NCI-H2107 (cell line): ENCODE measurements around the gene PSMG1.
"Not testable (repeated sequence)": the region's sequence is repeated elsewhere in the genome, so short reads cannot be mapped to it uniquely, and the experiment has no call there.

Experiments used
- DNase-seq: peaks from one replicate; lab custom pipeline; 2025; lab: John Stamatoyannopoulos, UW

PSMG1 gene

GRCh38 chr21:39188521-39189139 lies 5.4 kb upstream of the PSMG1 start:
- peak; percentile 12 for DNase-seq

GRCh38 chr21:39187141-39187540 lies 3.9 kb upstream of the PSMG1 start:
- DNase-seq = no peak

GRCh38 chr21:39186676-39187075 lies 3.4 kb upstream of the PSMG1 start:
- DNase-seq = no peak

GRCh38 chr21:39185157-39185556 lies 1.9 kb upstream of the PSMG1 start:
- no peak for DNase-seq

- no peak for DNase-seq
Observed at GRCh38 chr21:39184050-39184980, 1.1 kb upstream of the PSMG1 start.

- no peak for DNase-seq
Observed at GRCh38 chr21:39182484-39183271, 573 bp downstream of the PSMG1 start.

GRCh38 chr21:39182016-39182415 lies 1.2 kb downstream of the PSMG1 start:
- DNase-seq = no peak

- DNase-seq = no peak
Observed at GRCh38 chr21:39181205-39181818, 1.9 kb downstream of the PSMG1 start.

- no peak for DNase-seq
Observed at GRCh38 chr21:39180429-39181019, 2.7 kb downstream of the PSMG1 start.

GRCh38 chr21:39178421-39178820 lies 4.8 kb downstream of the PSMG1 start:
- DNase-seq = no peak

GRCh38 chr21:39176271-39176709 lies 7.0 kb downstream of the PSMG1 start:
- no peak for DNase-seq

- no peak for DNase-seq
Observed at GRCh38 chr21:39175665-39176064, 7.6 kb downstream of the PSMG1 start.

- no peak for DNase-seq
Observed at GRCh38 chr21:39175154-39175553, 8.1 kb downstream of the PSMG1 start.

GRCh38 chr21:39173716-39174680 lies 9.3 kb downstream of the PSMG1 start:
- no peak for DNase-seq

GRCh38 chr21:39169906-39170305 lies 13.3 kb downstream of the PSMG1 start:
- no peak for DNase-seq

GRCh38 chr21:39168800-39169199 lies 14.5 kb downstream of the PSMG1 start:
- DNase-seq = no peak

- no peak for DNase-seq
Observed at GRCh38 chr21:39164523-39164922, 18.7 kb downstream of the PSMG1 start.

- no peak for DNase-seq
Observed at GRCh38 chr21:39161064-39161463, 22.2 kb downstream of the PSMG1 start.

GRCh38 chr21:39159342-39160063 lies 23.7 kb downstream of the PSMG1 start:
- DNase-seq = no peak

- not testable (repeated sequence) for DNase-seq
Observed at GRCh38 chr21:39157241-39157640, 26.0 kb downstream of the PSMG1 start.
